Measurements from ENCODE around the gene NABP1.

NABP1 gene

GRCh38 chr2:191679818-191680600 is 2.1 kb downstream of the NABP1 start:
- H3K4me3 ChIP-seq (ENCODE audit: low read depth, low read length): peak overlapping the region; percentile 84
- no peak for TF ChIP-seq CTCF (IDR thresholded peaks at IDR 0.05; ENCODE audit: low read depth, low read length)
- TF ChIP-seq MAX (IDR thresholded peaks at IDR 0.05; ENCODE audit: low read depth, low read length): no peak
- TF ChIP-seq POLR2A (IDR thresholded peaks at IDR 0.05; ENCODE audit: extremely low read depth, insufficient read length): no peak
- TF ChIP-seq MYC (IDR thresholded peaks at IDR 0.05; ENCODE audit: low read depth, low read length): no peak
- DNase-seq (ENCODE audit: low read depth): peak; percentile 71

GRCh38 chr2:191680639-191681038 is 2.7 kb downstream of the NABP1 start:
- no peak for DNase-seq (ENCODE audit: low read depth)
- TF ChIP-seq POLR2A (IDR thresholded peaks at IDR 0.05; ENCODE audit: extremely low read depth, insufficient read length): no peak
- TF ChIP-seq CTCF (IDR thresholded peaks at IDR 0.05; ENCODE audit: low read depth, low read length): no peak
- no peak for TF ChIP-seq MYC (IDR thresholded peaks at IDR 0.05; ENCODE audit: low read depth, low read length)
- TF ChIP-seq MAX (IDR thresholded peaks at IDR 0.05; ENCODE audit: low read depth, low read length): no peak
- peak overlapping the region; percentile 84 for H3K4me3 ChIP-seq (ENCODE audit: low read depth, low read length)

- DNase-seq (ENCODE audit: low read depth): no peak
- no peak for TF ChIP-seq MYC (IDR thresholded peaks at IDR 0.05; ENCODE audit: low read depth, low read length)
- TF ChIP-seq POLR2A (IDR thresholded peaks at IDR 0.05; ENCODE audit: extremely low read depth, insufficient read length): no peak
- no peak for TF ChIP-seq CTCF (IDR thresholded peaks at IDR 0.05; ENCODE audit: low read depth, low read length)
- no peak for TF ChIP-seq MAX (IDR thresholded peaks at IDR 0.05; ENCODE audit: low read depth, low read length)
- H3K4me3 ChIP-seq (ENCODE audit: low read depth, low read length): no peak overlapping the region
These were observed 4.2 kb downstream of the NABP1 start for GRCh38 chr2:191682126-191682525.

GRCh38 chr2:191686066-191686465 is 8.1 kb downstream of the NABP1 start:
- no peak for DNase-seq (ENCODE audit: low read depth)
- no peak overlapping the region for H3K4me3 ChIP-seq (ENCODE audit: low read depth, low read length)

GRCh38 chr2:191686729-191687128 is 8.8 kb downstream of the NABP1 start:
- H3K4me3 ChIP-seq (ENCODE audit: low read depth, low read length): no peak overlapping the region
- TF ChIP-seq MAX (IDR thresholded peaks at IDR 0.05; ENCODE audit: low read depth, low read length): no peak
- DNase-seq (ENCODE audit: low read depth): no peak

More at GRCh38 chr2:191686066-191686465, 8.1 kb downstream of the NABP1 start:
- TF ChIP-seq CTCF (IDR thresholded peaks at IDR 0.05; ENCODE audit: low read depth, low read length) (no peak), POLR2A (IDR thresholded peaks at IDR 0.05; ENCODE audit: extremely low read depth, insufficient read length) (no peak), MYC (IDR thresholded peaks at IDR 0.05; ENCODE audit: low read depth, low read length) (no peak), MAX (IDR thresholded peaks at IDR 0.05; ENCODE audit: low read depth, low read length) (no peak)

GRCh38 chr2:191687867-191688266 is 9.9 kb downstream of the NABP1 start:
- no peak for TF ChIP-seq POLR2A (IDR thresholded peaks at IDR 0.05; ENCODE audit: extremely low read depth, insufficient read length)
- no peak for TF ChIP-seq MAX (IDR thresholded peaks at IDR 0.05; ENCODE audit: low read depth, low read length)
- TF ChIP-seq CTCF (IDR thresholded peaks at IDR 0.05; ENCODE audit: low read depth, low read length): no peak
- DNase-seq (ENCODE audit: low read depth): no peak
- H3K4me3 ChIP-seq (ENCODE audit: low read depth, low read length): no peak overlapping the region

Data from NB4 (cell line).